Trophoblast cell (in vitro differentiated cells and primary cell): ENCODE measurements around the gene ZBTB25. TPM values are rescaled to one million over a fixed set of nuclear protein-coding genes. Genes with fewer than 3 reads are reported as not detected.
A peak's percentile ranks its signal among the peaks of the same experiment; 100 is the strongest.

Source experiments
- DNase-seq, 2 donors: peaks; one replicate each; pipeline ENCODE4 v3.0.0-alpha.2; 2016
- H2AFZ ChIP-seq: 2 replicates; pipeline ENCODE4 v1.6.1; 2013; ENCODE audit warnings: low read length, moderate library complexity, mild to moderate bottlenecking; ENCODE audit not compliant: insufficient read depth, poor library complexity
- H2AK5ac ChIP-seq: 2 replicates; pipeline ENCODE4 v1.6.1; 2013; ENCODE audit warnings: mild to moderate bottlenecking, low read length
- H2BK120ac ChIP-seq: 2 replicates; pipeline ENCODE4 v1.6.1; 2013; ENCODE audit warnings: low read length, mild to moderate bottlenecking, moderate library complexity; ENCODE audit not compliant: insufficient read depth, poor library complexity
- H2BK12ac ChIP-seq: 2 replicates; pipeline ENCODE4 v1.6.1; 2013; ENCODE audit warnings: mild to moderate bottlenecking, low read length, moderate library complexity
- H2BK5ac ChIP-seq: 2 replicates; pipeline ENCODE4 v1.6.1; 2013; ENCODE audit warnings: low read length, low read depth, moderate library complexity, mild to moderate bottlenecking; ENCODE audit not compliant: poor library complexity
- H3K14ac ChIP-seq: 2 replicates; pipeline ENCODE4 v1.6.1; 2013; ENCODE audit warnings: mild to moderate bottlenecking, low read length
- H3K18ac ChIP-seq: 2 replicates; pipeline ENCODE4 v1.6.1; 2013; ENCODE audit warnings: mild to moderate bottlenecking, low read length
- H3K23ac ChIP-seq: 2 replicates; pipeline ENCODE4 v1.6.1; 2013; ENCODE audit warnings: low read length
- H3K27ac ChIP-seq: 2 replicates; pipeline ENCODE4 v1.5.1; 2013; ENCODE audit warnings: low read depth, mild to moderate bottlenecking, inconsistent platforms, low read length, moderate library complexity
- H3K27me3 ChIP-seq: 2 replicates; pipeline ENCODE4 v1.6.1; 2013; ENCODE audit warnings: inconsistent platforms, mild to moderate bottlenecking, low read length, moderate library complexity; ENCODE audit not compliant: insufficient read depth
- H3K36me3 ChIP-seq, 2 experiments: 1 replicate in 1 of 2; 2 replicates in 1 of 2; pipeline ENCODE4 v1.6.1; 2013; ENCODE audit warnings: low read length in 2 of 2, mild to moderate bottlenecking in 2 of 2, moderate library complexity in 1 of 2; ENCODE audit not compliant: insufficient read depth in 2 of 2, control insufficient read depth in 1 of 2
- H3K4ac ChIP-seq: 2 replicates; pipeline ENCODE4 v1.6.1; 2013; ENCODE audit warnings: low read depth, mild to moderate bottlenecking, low read length, moderate library complexity
- H3K4me1 ChIP-seq, 2 experiments: 1 replicate in 1 of 2; 2 replicates in 1 of 2; pipeline ENCODE4 v1.6.1; 2013; ENCODE audit warnings: low read length in 2 of 2, mild to moderate bottlenecking in 2 of 2, moderate library complexity in 1 of 2; ENCODE audit not compliant: insufficient read depth in 2 of 2, control insufficient read depth in 1 of 2
- H3K4me2 ChIP-seq: 2 replicates; pipeline ENCODE4 v1.6.1; 2013; ENCODE audit warnings: inconsistent platforms, mild to moderate bottlenecking, low read length, moderate library complexity
- H3K4me3 ChIP-seq: 2 replicates; pipeline ENCODE4 v1.5.1; 2013; ENCODE audit warnings: mild to moderate bottlenecking, low read depth, low read length, inconsistent platforms
- H3K79me1 ChIP-seq: one replicate; pipeline ENCODE4 v1.6.1; 2013; ENCODE audit warnings: low read length
- H3K79me2 ChIP-seq: 2 replicates; pipeline ENCODE4 v1.6.1; 2013; ENCODE audit warnings: low read length, mild to moderate bottlenecking; ENCODE audit not compliant: control insufficient read depth, insufficient read depth, poor library complexity
- H3K9ac ChIP-seq: 2 replicates; pipeline ENCODE4 v1.6.1; 2013; ENCODE audit warnings: mild to moderate bottlenecking, low read length
- H3K9me3 ChIP-seq: 2 replicates; pipeline ENCODE4 v1.6.1; 2013; ENCODE audit warnings: low read depth, mild to moderate bottlenecking, control low read depth, inconsistent platforms, low read length; ENCODE audit not compliant: insufficient read depth
- H4K12ac ChIP-seq: 2 replicates; pipeline ENCODE4 v1.6.1; 2013; ENCODE audit warnings: low read depth, mild to moderate bottlenecking, low read length, moderate library complexity
- H4K8ac ChIP-seq: 2 replicates; pipeline ENCODE4 v1.6.1; 2013; ENCODE audit warnings: low read depth, mild to moderate bottlenecking, low read length, moderate library complexity
- H4K91ac ChIP-seq: one replicate; pipeline ENCODE4 v1.6.1; 2013; ENCODE audit warnings: low read depth, mild to moderate bottlenecking, low read length, moderate library complexity
- WGBS: extraction: QIAGEN DNeasy Blood & Tissue Kit; methylation state at CpG from one replicate; pipeline ENCODE4 v1.1.7; 2013; ENCODE audit warnings: missing lambda C conversion rate; ENCODE audit not compliant: insufficient read length, insufficient coverage; ENCODE audit errors: extremely low coverage; 5-methylcytosine and 5-hydroxymethylcytosine counted together
- polyA plus RNA-seq: library from polyadenylated mRNA; stranded (reverse); fragments of 200-250 nt; gene quantifications from 2 replicates; pipeline ENCODE4 v1.2.3, GENCODE V29; 2013

Gene ZBTB25
- 9.0 and 9.1 TPM in 2 replicates for polyA plus RNA-seq

DNA sequence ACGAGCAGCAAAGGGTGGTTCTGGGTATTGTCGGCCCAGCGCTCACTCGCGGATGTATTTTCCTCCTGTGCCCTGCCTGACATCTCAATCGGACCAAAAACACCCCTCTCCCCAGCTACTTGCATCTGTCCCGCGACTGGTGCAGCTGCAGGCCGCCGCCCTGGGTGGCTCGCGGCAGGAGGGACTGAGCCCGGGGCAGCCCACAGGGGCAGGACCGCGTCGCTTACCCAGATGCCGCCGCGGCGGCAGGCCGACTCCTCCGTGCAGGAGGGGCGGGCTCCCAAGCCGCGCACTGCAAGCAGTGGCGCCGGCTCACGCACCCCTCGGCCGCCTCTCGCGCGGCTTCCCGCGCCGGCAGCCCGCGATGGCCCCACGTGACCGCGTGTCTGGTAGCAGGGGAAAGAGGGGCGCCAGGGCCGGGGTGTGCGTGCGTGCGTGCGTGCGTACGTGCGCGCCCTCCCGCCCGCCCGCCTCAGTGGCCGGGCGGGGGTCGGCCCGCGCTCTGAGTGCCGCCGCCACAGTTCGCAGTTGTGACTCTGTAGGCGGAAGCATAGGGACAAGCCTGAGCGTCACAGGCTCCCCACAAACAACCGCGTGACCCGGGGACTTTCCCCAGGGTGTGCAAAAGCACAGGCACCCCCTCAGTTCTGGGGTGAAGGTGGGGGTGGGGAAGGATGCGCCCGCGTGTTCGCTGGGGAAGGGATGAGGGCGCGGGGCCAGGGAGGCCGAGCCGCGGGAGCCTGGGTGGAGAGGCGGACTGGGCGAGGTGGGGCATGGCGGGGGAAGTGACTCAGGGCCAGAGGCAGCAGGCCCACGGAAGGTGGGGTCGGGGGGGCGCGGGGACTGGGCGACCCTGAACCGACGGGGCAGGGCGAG lies at the start of gene ZBTB25:
ZBTB25 (minus strand) TSS at position 405 of the 876 bp plus-strand sequence. CDS start 13,305 bp downstream, outside the sequence.
- no peaks in the 10 kb centered on the region for H3K27me3 ChIP-seq
- H3K4me3 ChIP-seq = peak within 1 kb of the TSS; percentile 93
- H2BK5ac ChIP-seq = peak within 1 kb of the TSS; percentile 98
- no CpG with 5 or more reads among the region's 87 CpGs for WGBS
- H3K4me2 ChIP-seq = peak within 1 kb of the TSS; percentile 99
- peak within 1 kb of the TSS; percentile 98 for H3K14ac ChIP-seq
- H2AFZ ChIP-seq = peak within 1 kb of the TSS; percentile 82
- peak within 1 kb of the TSS; percentile 95 for H4K8ac ChIP-seq
- peak; percentile 91 to 93 for DNase-seq
- peak within 1 kb of the TSS; percentile 67 for H2BK12ac ChIP-seq
- peak within 1 kb of the TSS; percentile 45 for H2BK120ac ChIP-seq
- peak within 1 kb of the TSS; percentile 98 for H2AK5ac ChIP-seq
- H3K23ac ChIP-seq = no peak within 1 kb of the TSS
- peak within 1 kb of the TSS; percentile 100 for H4K91ac ChIP-seq
- peak within 1 kb of the TSS; percentile 100 for H3K27ac ChIP-seq
- peak within 1 kb of the TSS; percentile 96 for H3K18ac ChIP-seq
- H3K79me1 ChIP-seq = peaks cover 33% of the 10 kb centered on the region
- peak within 1 kb of the TSS; percentile 97 for H4K12ac ChIP-seq
- peaks cover 32% of the 10 kb centered on the region for H3K79me2 ChIP-seq
- H3K4ac ChIP-seq = peak within 1 kb of the TSS; percentile 97
- no peaks in the 10 kb centered on the region for H3K9me3 ChIP-seq
- H3K9ac ChIP-seq = peak within 1 kb of the TSS; percentile 100
- H3K4me1 ChIP-seq = peaks cover 9 to 11% of the 10 kb centered on the region in 2 experiments
- no peaks in the 10 kb centered on the region for H3K36me3 ChIP-seq

GRCh38 chr14:64550621-64551333 lies 47.1 kb upstream of the ZBTB25 start:
- Histone ChIP-seq H3K79me1 (peaks cover 7% of the 10 kb centered on the region), H3K4me1 (peaks cover 4 to 13% of the 10 kb centered on the region in 2 experiments), H3K27me3 (no peaks in the 10 kb centered on the region), H3K4ac (no peak overlapping the region), H4K91ac (no peak overlapping the region), H3K9ac (no peak overlapping the region), H3K9me3 (no peaks in the 10 kb centered on the region), H4K12ac (no peak overlapping the region), H4K8ac (no peak overlapping the region), H3K36me3 (no peaks in the 10 kb centered on the region), H3K18ac (no peak overlapping the region), H2BK12ac (no peak overlapping the region), H2AK5ac (no peak overlapping the region), H3K4me3 (no peak overlapping the region), H3K27ac (no peak overlapping the region), H2BK120ac (no peak overlapping the region), H3K79me2 (peaks cover 3% of the 10 kb centered on the region), H3K14ac (no peak overlapping the region), H2BK5ac (no peak overlapping the region), H3K23ac (no peak overlapping the region), H3K4me2 (peak overlapping the region; percentile 81), H2AFZ (no peak overlapping the region)
- WGBS = no CpG with 5 or more reads among the region's 7 CpGs
- no peak for DNase-seq

GRCh38 chr14:64549791-64550620 lies 46.4 kb upstream of the ZBTB25 start, which contains the start of gene PPP1R36:
Gene PPP1R36 (plus strand): TSS chr14:64549961. CDS start chr14:64549998, 37 bp downstream.
- no peak within 1 kb of the TSS for H3K23ac ChIP-seq
- peak within 1 kb of the TSS; percentile 69 for H4K91ac ChIP-seq
- H3K4me2 ChIP-seq = peak within 1 kb of the TSS; percentile 81
- H3K27me3 ChIP-seq = no peaks in the 10 kb centered on the region
- H3K36me3 ChIP-seq = no peaks in the 10 kb centered on the region
- H3K4me1 ChIP-seq = peaks cover 4 to 13% of the 10 kb centered on the region in 2 experiments
- H2AK5ac ChIP-seq = no peak within 1 kb of the TSS
- no CpG with 5 or more reads among the region's 54 CpGs for WGBS
- peak within 1 kb of the TSS; percentile 63 for H3K4me3 ChIP-seq
- H3K9me3 ChIP-seq = no peaks in the 10 kb centered on the region
- H3K9ac ChIP-seq = peak within 1 kb of the TSS; percentile 28
- H2BK5ac ChIP-seq = peak within 1 kb of the TSS; percentile 35
- no peak within 1 kb of the TSS for H3K27ac ChIP-seq
- H3K79me2 ChIP-seq = peaks cover 3% of the 10 kb centered on the region
- H3K14ac ChIP-seq = peak within 1 kb of the TSS; percentile 75
- H2BK12ac ChIP-seq = peak within 1 kb of the TSS; percentile 63
- H3K18ac ChIP-seq = peak within 1 kb of the TSS; percentile 8
- peaks cover 5% of the 10 kb centered on the region for H3K79me1 ChIP-seq
- DNase-seq = peak; percentile 73 to 84
- H4K8ac ChIP-seq = peak within 1 kb of the TSS; percentile 63
- H3K4ac ChIP-seq = peak within 1 kb of the TSS; percentile 1
- H2AFZ ChIP-seq = peak within 1 kb of the TSS; percentile 79
- peak within 1 kb of the TSS; percentile 56 for H2BK120ac ChIP-seq
- H4K12ac ChIP-seq = peak within 1 kb of the TSS; percentile 6

GRCh38 chr14:64549016-64549415 lies 45.4 kb upstream of the ZBTB25 start:
- H3K9ac ChIP-seq = no peak overlapping the region
- peak in 1 of 2 donors; percentile 51 for DNase-seq
- no peaks in the 10 kb centered on the region for H3K27me3 ChIP-seq
- H2BK120ac ChIP-seq = no peak overlapping the region
- no peak overlapping the region for H4K12ac ChIP-seq
- no peak overlapping the region for H3K4me2 ChIP-seq
- peaks cover 3% of the 10 kb centered on the region for H3K79me2 ChIP-seq
- H4K8ac ChIP-seq = no peak overlapping the region
- H3K4me3 ChIP-seq = no peak overlapping the region
- H3K18ac ChIP-seq = no peak overlapping the region
- WGBS = no CpG with 5 or more reads among the region's 1 CpG
- H3K27ac ChIP-seq = no peak overlapping the region
- no peak overlapping the region for H2AFZ ChIP-seq
- no peaks in the 10 kb centered on the region for H3K9me3 ChIP-seq
- H2AK5ac ChIP-seq = no peak overlapping the region
- peaks cover 4 to 9% of the 10 kb centered on the region in 2 experiments for H3K4me1 ChIP-seq
- H2BK5ac ChIP-seq = no peak overlapping the region
- H4K91ac ChIP-seq = no peak overlapping the region
- no peak overlapping the region for H3K14ac ChIP-seq
- no peaks in the 10 kb centered on the region for H3K36me3 ChIP-seq
- H2BK12ac ChIP-seq = no peak overlapping the region
- H3K4ac ChIP-seq = no peak overlapping the region
- peaks cover 5% of the 10 kb centered on the region for H3K79me1 ChIP-seq
- no peak overlapping the region for H3K23ac ChIP-seq
